HEK293 (cell line): ENCODE measurements around the gene MSTN.

Experiments used
- CTCF ChIA-PET: fragments of 350-600 bp; formaldehyde crosslinking; extraction: SDS; loops from one replicate; lab custom pipeline; 2021; ENCODE audit warnings: antibody characterized with exemption; lab: Yijun Ruan, JAX
- POLR2A ChIA-PET: fragments of 300-600 bp; formaldehyde crosslinking; extraction: SDS; loops from one replicate; lab custom pipeline; 2020; ENCODE audit warnings: antibody characterized with exemption, inconsistent platforms; lab: Yijun Ruan, JAX
- H3K27ac ChIP-seq: fragments of 200-500 bp; sonication (Bioruptor generic); 2 replicates; pipeline ENCODE4 v1.5.1; 2014; ENCODE audit warnings: low read depth, low read length, control low read depth, inconsistent platforms; ENCODE audit errors: extremely low read depth
- H3K36me3 ChIP-seq, 2 experiments: fragments of 200-500 bp in 1 of 2; sonication (Bioruptor generic) in 1 of 2; 1 replicate in 1 of 2; 2 replicates in 1 of 2; pipeline ENCODE4 v1.5.1; 2014 to 2017; ENCODE audit warnings: inconsistent platforms in 2 of 2, low read length in 2 of 2; ENCODE audit not compliant: control insufficient read depth in 2 of 2, insufficient read depth in 1 of 2
- H3K4me1 ChIP-seq: fragments of 200-500 bp; sonication (Bioruptor generic); 2 replicates; pipeline ENCODE4 v1.5.1; 2014; ENCODE audit warnings: mild to moderate bottlenecking, low read length, inconsistent platforms; ENCODE audit not compliant: control insufficient read depth, insufficient read depth
- H3K4me3 ChIP-seq: 2 replicates; pipeline ENCODE4 v1.5.1; 2011; ENCODE audit warnings: low read depth, mild to moderate bottlenecking, control low read depth, low read length, moderate library complexity
- H3K9me3 ChIP-seq: fragments of 200-500 bp; sonication (Bioruptor generic); 2 replicates; pipeline ENCODE4 v1.5.1; 2014; ENCODE audit warnings: low read depth, low read length, inconsistent platforms; ENCODE audit not compliant: control insufficient read depth, insufficient read depth
- ATF2 ChIP-seq: fragments of 450-650 bp; formaldehyde crosslinking; IDR thresholded peaks from 2 replicates; pipeline ENCODE4 v1.5.1; 2016; ENCODE audit warnings: missing biosample characterization, missing genetic modification characterization, low read depth
- EGR2 ChIP-seq: fragments of 450-650 bp; formaldehyde crosslinking; IDR thresholded peaks from 2 replicates; pipeline ENCODE4 v1.5.1; 2016; ENCODE audit warnings: low read depth, missing biosample characterization, missing genetic modification characterization
- MEIS1 ChIP-seq: sonication (generic); formaldehyde crosslinking; IDR thresholded peaks from 2 replicates; pipeline ENCODE4 v1.8.1; 2022; ENCODE audit warnings: missing genetic modification reagents, mild to moderate bottlenecking, borderline replicate concordance
- OVOL3 ChIP-seq: fragments of 450-650 bp; formaldehyde crosslinking; IDR thresholded peaks from 2 replicates; pipeline ENCODE4 v1.5.1; 2016; ENCODE audit warnings: missing biosample characterization, missing genetic modification characterization
- PRDM1 ChIP-seq: fragments of 450-650 bp; formaldehyde crosslinking; IDR thresholded peaks from 2 replicates; pipeline ENCODE4; 2016; ENCODE audit warnings: missing biosample characterization, missing genetic modification characterization
- ZBTB20 ChIP-seq: fragments of 450-650 bp; formaldehyde crosslinking; IDR thresholded peaks from 2 replicates; pipeline ENCODE4 v1.5.1; 2016; ENCODE audit warnings: missing biosample characterization, missing genetic modification characterization
- ZBTB49 ChIP-seq: fragments of 450-650 bp; formaldehyde crosslinking; IDR thresholded peaks from 2 replicates; pipeline ENCODE4 v1.5.1; 2016; ENCODE audit warnings: missing biosample characterization, missing genetic modification characterization, low read depth
- ZBTB8A ChIP-seq: fragments of 450-650 bp; formaldehyde crosslinking; IDR thresholded peaks from 2 replicates; pipeline ENCODE4 v1.5.1; 2016; ENCODE audit warnings: missing biosample characterization, missing genetic modification characterization
- ZNF175 ChIP-seq: fragments of 450-650 bp; formaldehyde crosslinking; IDR thresholded peaks from 2 replicates; pipeline ENCODE4 v1.5.1; 2016; ENCODE audit warnings: missing biosample characterization, missing genetic modification characterization
- ZNF274 ChIP-seq, 2 experiments: fragments of 200-500 bp in 1 of 2; fragments of 450-650 bp in 1 of 2; sonication (Bioruptor generic) in 1 of 2; formaldehyde crosslinking in 1 of 2; IDR thresholded peaks; 2 replicates each; pipeline versions ENCODE4 v1.5.1 to v1.6.1; 2014 to 2016; ENCODE audit warnings: borderline replicate concordance in 1 of 2, inconsistent platforms in 1 of 2, low read length in 1 of 2, missing biosample characterization in 1 of 2, missing genetic modification characterization in 1 of 2
- ZNF280D ChIP-seq: fragments of 450-650 bp; formaldehyde crosslinking; IDR thresholded peaks from 2 replicates; pipeline ENCODE4 v1.5.1; 2016; ENCODE audit warnings: missing biosample characterization, missing genetic modification characterization
- ZNF404 ChIP-seq: fragments of 450-650 bp; formaldehyde crosslinking; IDR thresholded peaks from 2 replicates; pipeline ENCODE4 v1.5.1; 2017; ENCODE audit warnings: missing biosample characterization, missing genetic modification characterization
- ZNF510 ChIP-seq: fragments of 450-650 bp; formaldehyde crosslinking; IDR thresholded peaks from 2 replicates; pipeline ENCODE4 v1.5.1; 2018; ENCODE audit warnings: mild to moderate bottlenecking, missing genetic modification characterization, missing biosample characterization; ENCODE audit not compliant: insufficient replicate concordance
- ZNF560 ChIP-seq: fragments of 450-650 bp; formaldehyde crosslinking; IDR thresholded peaks from 2 replicates; pipeline ENCODE4 v1.5.1; 2017; ENCODE audit warnings: missing biosample characterization, missing genetic modification characterization, borderline replicate concordance
- ZNF596 ChIP-seq: fragments of 450-650 bp; IDR thresholded peaks from 2 replicates; pipeline ENCODE4 v1.5.0; 2018; ENCODE audit warnings: missing biosample characterization, mild to moderate bottlenecking, missing genetic modification characterization, moderate library complexity
- ZNF629 ChIP-seq: fragments of 450-650 bp; formaldehyde crosslinking; IDR thresholded peaks from 2 replicates; pipeline ENCODE4 v1.5.1; 2017; ENCODE audit warnings: missing biosample characterization, missing genetic modification characterization
- ZNF704 ChIP-seq: fragments of 450-650 bp; formaldehyde crosslinking; IDR thresholded peaks from 2 replicates; pipeline ENCODE4 v1.5.1; 2016; ENCODE audit warnings: missing biosample characterization, missing genetic modification characterization
- ZNF830 ChIP-seq: fragments of 450-650 bp; IDR thresholded peaks from 2 replicates; pipeline ENCODE4 v1.5.0; 2018; ENCODE audit warnings: missing biosample characterization, missing genetic modification characterization, low read depth, mild to moderate bottlenecking, moderate library complexity
- ZXDB ChIP-seq: fragments of 450-650 bp; formaldehyde crosslinking; IDR thresholded peaks from 2 replicates; pipeline ENCODE4 v1.5.1; 2016; ENCODE audit warnings: missing biosample characterization, missing genetic modification characterization

The MSTN gene

GRCh38 chr2:190110131-190110530, 47.6 kb upstream of the MSTN start:
- ChIA-PET CTCF (interaction anchor here (0.6 to 0.7 kb wide), 2 partner anchors 13 to 967 kb away, joined by 3 to 4 read pairs; no protein-coding TSS in a partner anchor), POLR2A (no interaction called here)
- Histone ChIP-seq H3K36me3 (no peaks in the 10 kb centered on the region), H3K27ac (no peak overlapping the region), H3K4me3 (no peak overlapping the region), H3K9me3 (no peaks in the 10 kb centered on the region)
- no peak for TF ChIP-seq OVOL3 (tag by site-specific recombination)
- no peak for TF ChIP-seq ZNF274 (IDR thresholded peaks at IDR 0.05; ENCODE audit: low read length)
- no peak for TF ChIP-seq ZNF274 (tag by site-specific recombination; IDR thresholded peaks at IDR 0.05; ENCODE audit: borderline replicate concordance)
- TF ChIP-seq ZNF175, result no peak
- TF ChIP-seq ZNF280D (tag by site-specific recombination), result no peak
- TF ChIP-seq MEIS1 (CRISPR knock-in tag), result no peak
- TF ChIP-seq ZNF510 (tag by site-specific recombination), result no peak
- no peak for TF ChIP-seq ZNF596 (tag by site-specific recombination)
- no peak for TF ChIP-seq ZNF830 (tag by site-specific recombination)
- TF ChIP-seq PRDM1, result no peak
- TF ChIP-seq ZBTB8A (tag by site-specific recombination), result no peak
- TF ChIP-seq EGR2 (tag by site-specific recombination), result no peak
- TF ChIP-seq ZNF629, result no peak
- TF ChIP-seq ATF2, result no peak
- TF ChIP-seq ZNF404 (tag by site-specific recombination), result no peak
- TF ChIP-seq ZXDB (tag by site-specific recombination), result no peak
- no peak for TF ChIP-seq ZBTB20 (tag by site-specific recombination)
- no peak for TF ChIP-seq ZNF560 (tag by site-specific recombination)
- TF ChIP-seq ZNF704, result no peak
- no peak for TF ChIP-seq ZBTB49
- TF ChIP-seq, all 188 proteins: peak for 0
- no peaks in the 10 kb centered on the region for H3K4me1 ChIP-seq
